Right lobe of liver (tissue), 4 donors: ENCODE data around the gene MDFI.

Experiments used
- CTCF ChIP-seq, 4 donors: fragments of 200-600 bp in 3 of 4; fragments of 450-650 bp in 1 of 4; IDR thresholded peaks; one replicate each; pipeline versions ENCODE4 v1.5.1 to v1.8.0; 2016 to 2022; ENCODE audit warnings: antibody characterized with exemption in 4 of 4, mild to moderate bottlenecking in 2 of 4
- POLR2A ChIP-seq: fragments of 450-650 bp; IDR thresholded peaks from one replicate; pipeline ENCODE4 v1.6.1; 2017; ENCODE audit warnings: antibody characterized with exemption, mild to moderate bottlenecking
- donor health status: DM: no; HTN: no; CAD: no.
- donor health status: DM: no; HTN: no; CAD: no.
- donor health status: DM: no; HTN: yes; CAD: no.

GRCh38 chr6:41684311-41685180 is 46.3 kb downstream of the MDFI start:
- no peak for TF ChIP-seq CTCF (IDR thresholded peaks at IDR 0.05)
- no peak for TF ChIP-seq POLR2A
